Embryonic facial prominence (tissue), 1 donor: ENCODE results near the gene CCDC87.
"Not testable (repeated sequence)": the region's sequence is repeated elsewhere in the genome, so short reads cannot be mapped to it uniquely, and the experiment has no call there.

Experiments used
- DNase-seq: peaks from one replicate; pipeline ENCODE4 v3.0.0-alpha.2; 2016; ENCODE audit errors: extremely low spot score

The CCDC87 gene

GRCh38 chr11:66555416-66555815 lies 37.4 kb downstream of the CCDC87 start:
- no peak for DNase-seq

GRCh38 chr11:66554602-66555001 lies 38.3 kb downstream of the CCDC87 start:
- DNase-seq, result no peak

- DNase-seq, result no peak
These were observed 42.0 kb downstream of the CCDC87 start for GRCh38 chr11:66550887-66551286.

GRCh38 chr11:66549696-66550095 lies 43.2 kb downstream of the CCDC87 start:
- no peak for DNase-seq

GRCh38 chr11:66548774-66549630 lies 43.9 kb downstream of the CCDC87 start:
- no peak for DNase-seq

GRCh38 chr11:66548041-66548440 lies 44.8 kb downstream of the CCDC87 start:
- DNase-seq, result no peak

GRCh38 chr11:66547662-66548009 lies 45.2 kb downstream of the CCDC87 start:
- DNase-seq, result no peak

- no peak for DNase-seq
These were observed 45.7 kb downstream of the CCDC87 start for GRCh38 chr11:66546966-66547661.

- no peak for DNase-seq
These were observed 46.4 kb downstream of the CCDC87 start, which contains the start of gene ACTN3 for GRCh38 chr11:66546368-66546965. ACTN3 (plus strand) TSS chr11:66546903; CDS start chr11:66546938, 35 bp downstream.

GRCh38 chr11:66545701-66546367 lies 47.0 kb downstream of the CCDC87 start, which contains the start of gene ZDHHC24:
ZDHHC24 (minus strand) TSS chr11:66546048; CDS start chr11:66546003, 45 bp downstream.
- DNase-seq, result peak; percentile 75

- not testable (repeated sequence) for DNase-seq
These were observed 47.9 kb downstream of the CCDC87 start for GRCh38 chr11:66544952-66545351.

- no peak for DNase-seq
These were observed 49.4 kb downstream of the CCDC87 start for GRCh38 chr11:66543263-66544107.

GRCh38 chr11:66542362-66542761 lies 50.5 kb downstream of the CCDC87 start:
- no peak for DNase-seq

- no peak for DNase-seq
These were observed 51.0 kb downstream of the CCDC87 start for GRCh38 chr11:66541892-66542291.

GRCh38 chr11:66540598-66540997 lies 52.3 kb downstream of the CCDC87 start:
- DNase-seq, result not testable (repeated sequence)
